Gastrocnemius medialis (tissue), 4 donors: ENCODE data around the gene BMI1.

Experiments used
- POLR2A ChIP-seq, 2 donors: fragments of 450-650 bp; IDR thresholded peaks; one replicate each; pipeline ENCODE4 v1.6.1; 2017; ENCODE audit warnings: antibody characterized with exemption in 2 of 2, mild to moderate bottlenecking in 2 of 2, moderate library complexity in 2 of 2
- TF ChIP-seq, protein P1 (sequence below), 5 experiments: fragments of 450-650 bp in 3 of 5; fragments of 200-600 bp in 2 of 5; sonication (generic) in 2 of 5; IDR thresholded peaks in 4 of 5; conservative IDR thresholded peaks in 1 of 5; 1 replicate in 4 of 5; 2 replicates in 1 of 5; pipeline ENCODE4 v1.5.1; 2016 to 2019; ENCODE audit warnings: antibody characterized with exemption in 5 of 5, mild to moderate bottlenecking in 3 of 5, moderate library complexity in 3 of 5

DNA sequence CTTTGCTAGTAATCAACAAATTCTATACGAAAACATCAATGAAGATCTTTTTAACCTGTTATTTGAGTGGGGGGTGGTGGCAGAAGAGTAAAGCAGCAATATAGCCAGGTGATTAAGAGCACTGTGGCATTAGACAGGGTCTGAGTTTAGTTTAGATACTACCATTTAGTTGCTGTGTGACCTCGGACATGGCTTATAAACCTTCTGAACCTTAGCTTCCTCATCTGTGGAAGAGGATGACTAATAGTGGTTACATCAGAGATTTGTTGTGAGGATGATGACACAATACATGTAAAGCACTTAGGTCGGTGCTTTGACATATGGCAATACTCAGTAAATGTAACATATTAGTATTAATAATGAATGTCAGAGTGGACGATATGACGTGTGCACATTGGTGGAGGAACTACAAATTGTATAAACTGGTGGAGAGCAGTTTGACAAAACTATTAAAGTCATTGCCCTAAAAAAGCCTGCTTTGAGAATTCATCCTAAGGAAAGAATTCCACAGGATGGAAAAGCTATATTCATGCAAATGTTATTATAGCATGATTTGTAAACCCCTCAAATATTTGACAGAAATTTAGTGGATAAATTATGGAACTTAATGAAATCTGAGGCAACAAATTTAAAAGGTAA lies 48.7 kb downstream of the BMI1 start:
- TF ChIP-seq POLR2A (IDR thresholded peaks at IDR 0.05), result no peak
- TF ChIP-seq, protein P1, sequence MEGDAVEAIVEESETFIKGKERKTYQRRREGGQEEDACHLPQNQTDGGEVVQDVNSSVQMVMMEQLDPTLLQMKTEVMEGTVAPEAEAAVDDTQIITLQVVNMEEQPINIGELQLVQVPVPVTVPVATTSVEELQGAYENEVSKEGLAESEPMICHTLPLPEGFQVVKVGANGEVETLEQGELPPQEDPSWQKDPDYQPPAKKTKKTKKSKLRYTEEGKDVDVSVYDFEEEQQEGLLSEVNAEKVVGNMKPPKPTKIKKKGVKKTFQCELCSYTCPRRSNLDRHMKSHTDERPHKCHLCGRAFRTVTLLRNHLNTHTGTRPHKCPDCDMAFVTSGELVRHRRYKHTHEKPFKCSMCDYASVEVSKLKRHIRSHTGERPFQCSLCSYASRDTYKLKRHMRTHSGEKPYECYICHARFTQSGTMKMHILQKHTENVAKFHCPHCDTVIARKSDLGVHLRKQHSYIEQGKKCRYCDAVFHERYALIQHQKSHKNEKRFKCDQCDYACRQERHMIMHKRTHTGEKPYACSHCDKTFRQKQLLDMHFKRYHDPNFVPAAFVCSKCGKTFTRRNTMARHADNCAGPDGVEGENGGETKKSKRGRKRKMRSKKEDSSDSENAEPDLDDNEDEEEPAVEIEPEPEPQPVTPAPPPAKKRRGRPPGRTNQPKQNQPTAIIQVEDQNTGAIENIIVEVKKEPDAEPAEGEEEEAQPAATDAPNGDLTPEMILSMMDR (IDR thresholded peaks at IDR 0.05 in 4 of 5, conservative IDR thresholded peaks at IDR 0.05 in 1 of 5), result no peak
